Endothelial cell of umbilical vein (primary cell): Measurements from ENCODE around the gene ACTL6A. TPM values are rescaled to one million over a fixed set of nuclear protein-coding genes. Genes with fewer than 3 reads are reported as not detected.

Source experiments
- BruUV-seq: library from RNA; stranded (reverse); fragments of 400-500 nt; replicated peaks from 2 replicates; lab custom pipeline; 2021; lab: Mats Ljungman, UMichigan
- CTCF ChIA-PET: fragments of 300-600, 350-600 bp; sonication (Branson Sonifier 250); formaldehyde crosslinking; loops from one replicate; lab custom pipeline; 2021; ENCODE audit warnings: antibody characterized with exemption, inconsistent platforms; lab: Charles Lee
- POLR2A ChIA-PET: fragments of 300-600, 350-600 bp; sonication (Branson Sonifier 250); formaldehyde crosslinking; loops from one replicate; lab custom pipeline; 2021; ENCODE audit warnings: antibody characterized with exemption, inconsistent platforms; lab: Charles Lee
- DNase-seq: peaks from one replicate; pipeline ENCODE4 v3.0.0-alpha.2; 2011; ENCODE audit warnings: low read depth, low spot score
- FAIRE-seq: peaks from 2 replicates; lab custom pipeline; 2011; peaks lifted over from hg19 to GRCh38; lab: Jason Lieb, UNC
- H2AFZ ChIP-seq: 2 replicates; pipeline ENCODE4 v1.6.0; 2012; ENCODE audit warnings: low read depth, low read length, control low read depth, inconsistent platforms
- H3K27ac ChIP-seq: 2 replicates; pipeline ENCODE4 v1.5.1; 2011; ENCODE audit warnings: low read depth, mild to moderate bottlenecking, control low read depth, low read length, moderate library complexity; ENCODE audit not compliant: insufficient read depth
- H3K27me3 ChIP-seq, 2 experiments: 2 replicates each; pipeline versions ENCODE4 v1.6.0 to v1.6.1; 2011; ENCODE audit warnings: low read length in 2 of 2, mixed read lengths in 1 of 2; ENCODE audit not compliant: control insufficient read depth in 2 of 2, insufficient read depth in 2 of 2
- H3K36me3 ChIP-seq, 2 experiments: 2 replicates in 1 of 2; 3 replicates in 1 of 2; pipeline ENCODE4 v1.5.1; 2011; ENCODE audit warnings: low read length in 2 of 2, mild to moderate bottlenecking in 1 of 2, moderate library complexity in 1 of 2; ENCODE audit not compliant: control insufficient read depth in 2 of 2, insufficient read depth in 2 of 2; ENCODE audit errors: extremely low read depth in 1 of 2
- H3K4me1 ChIP-seq: 3 replicates; pipeline ENCODE4 v1.5.1; 2011; ENCODE audit warnings: mild to moderate bottlenecking, low read length; ENCODE audit not compliant: control insufficient read depth, insufficient read depth; ENCODE audit errors: extremely low read depth
- H3K4me2 ChIP-seq: 2 replicates; pipeline ENCODE4 v1.6.1; 2011; ENCODE audit warnings: low read length, control low read depth, mixed read lengths; ENCODE audit not compliant: insufficient read depth
- H3K4me3 ChIP-seq, 3 experiments: fragments of 200-600 bp in 1 of 3; sonication (generic), shearing (Covaris generic) in 1 of 3; replicated peaks in 1 of 3; 2 replicates each; pipeline ENCODE4 v1.5.1; 2011 to 2016; ENCODE audit warnings: control low read depth in 3 of 3, low read length in 3 of 3, mild to moderate bottlenecking in 2 of 3, inconsistent platforms in 1 of 3, low read depth in 1 of 3, moderate library complexity in 1 of 3; ENCODE audit not compliant: insufficient read depth in 1 of 3
- H3K79me2 ChIP-seq: 2 replicates; pipeline ENCODE4 v1.6.0; 2012; ENCODE audit warnings: low read length, inconsistent platforms; ENCODE audit not compliant: control insufficient read depth, insufficient read depth
- H3K9ac ChIP-seq: replicated peaks from 2 replicates; pipeline ENCODE3; 2011; ENCODE audit warnings: low read length, control low read depth; ENCODE audit not compliant: insufficient read depth; ENCODE audit errors: extremely low read depth
- H3K9me1 ChIP-seq: replicated peaks from 3 replicates; pipeline ENCODE4 v1.6.0; 2011; ENCODE audit warnings: mild to moderate bottlenecking, low read length; ENCODE audit not compliant: control insufficient read depth, insufficient read depth; ENCODE audit errors: extremely low read depth
- H3K9me3 ChIP-seq: replicated peaks from 2 replicates; pipeline ENCODE4 v1.5.1; 2012; ENCODE audit warnings: low read length, inconsistent platforms; ENCODE audit not compliant: control insufficient read depth, insufficient read depth
- H4K20me1 ChIP-seq: replicated peaks from 2 replicates; pipeline ENCODE3; 2011; ENCODE audit warnings: mild to moderate bottlenecking, low read length; ENCODE audit not compliant: control insufficient read depth, insufficient read depth; ENCODE audit errors: extremely low read depth
- EZH2 ChIP-seq: IDR thresholded peaks from 2 replicates; pipeline ENCODE4 v1.6.1; 2012; ENCODE audit warnings: borderline replicate concordance, low read depth, mild to moderate bottlenecking, moderate library complexity, low read length, inconsistent platforms; ENCODE audit not compliant: severe bottlenecking
- FOS ChIP-seq: IDR thresholded peaks from 2 replicates; pipeline ENCODE4 v1.6.1; 2011; ENCODE audit warnings: mild to moderate bottlenecking, low read length, moderate library complexity, borderline replicate concordance; ENCODE audit not compliant: insufficient read depth
- GATA2 ChIP-seq: IDR thresholded peaks from 2 replicates; pipeline ENCODE4 v1.7.0; 2011; ENCODE audit warnings: low read depth, mild to moderate bottlenecking, moderate library complexity, mixed read lengths, low read length; ENCODE audit not compliant: insufficient read length, insufficient read depth
- JUN ChIP-seq: IDR thresholded peaks from 2 replicates; pipeline ENCODE4 v1.6.1; 2011; ENCODE audit warnings: borderline replicate concordance, low read depth; ENCODE audit not compliant: insufficient read length, insufficient read depth
- MYC ChIP-seq: IDR thresholded peaks from one replicate; pipeline ENCODE4 v1.6.1; 2011; ENCODE audit warnings: mild to moderate bottlenecking, low read depth, low read length
- POLR2A ChIP-seq: IDR thresholded peaks from 2 replicates; pipeline ENCODE4 v1.6.1; 2012; ENCODE audit warnings: low read depth, mild to moderate bottlenecking, control low read depth, low read length
- POLR2AphosphoS5 ChIP-seq: IDR thresholded peaks from 2 replicates; pipeline ENCODE4 v1.6.1; 2012; ENCODE audit warnings: low read depth, mild to moderate bottlenecking, control low read depth, low read length, moderate library complexity; ENCODE audit not compliant: insufficient read depth
- dilution Hi-C: fragments of 300-500 bp; cut with MboI; formaldehyde crosslinking; loops from one replicate; pipeline ENCODE4 v1.15.0; 2019; ENCODE audit warnings: low sequenced_read_pairs; ENCODE audit not compliant: extremely low pct_ligation_motif_present
- intact Hi-C: fragments of 100-400 bp; cut with micrococcal nuclease; formaldehyde crosslinking; loops from one replicate; pipeline ENCODE4 v1.10.0; 2022
- polyA plus RNA-seq, 4 experiments: library from polyadenylated mRNA; depleted of rRNA in 3 of 4; stranded (reverse) in 3 of 4; unstranded in 1 of 4; fragments of >200 nt; gene quantifications; 2 replicates each; pipeline versions ENCODE4 v1.2.1 to v1.2.3, GENCODE V29; 2011 to 2012; ENCODE audit warnings: missing spikeins in 1 of 4
- total RNA-seq: library from RNA; stranded (reverse); gene quantifications from 2 replicates; pipeline ENCODE4 v1.2.3, GENCODE V29; 2021
- TF ChIP-seq, protein P1 (sequence below), 2 donors: IDR thresholded peaks; 1 replicate in 1 of 2; 2 replicates in 1 of 2; pipeline ENCODE4 v1.5.1; 2011; ENCODE audit warnings: low read length in 2 of 2, mild to moderate bottlenecking in 2 of 2, moderate library complexity in 2 of 2, control low read depth in 1 of 2, inconsistent platforms in 1 of 2, low read depth in 1 of 2; ENCODE audit not compliant: insufficient read depth in 1 of 2; ENCODE audit errors: extremely low read depth in 1 of 2
- TF ChIP-seq, protein P2 (sequence below): IDR thresholded peaks from 2 replicates; pipeline ENCODE4 v1.6.1; 2011; ENCODE audit not compliant: insufficient read depth, insufficient read length

The ACTL6A gene
- total and polyA plus RNA-seq, 2 donors (not counting 3 experiments of a cell fraction or from before 2014, with no cell fraction given) = 68.3 to 96.2 TPM

DNA sequence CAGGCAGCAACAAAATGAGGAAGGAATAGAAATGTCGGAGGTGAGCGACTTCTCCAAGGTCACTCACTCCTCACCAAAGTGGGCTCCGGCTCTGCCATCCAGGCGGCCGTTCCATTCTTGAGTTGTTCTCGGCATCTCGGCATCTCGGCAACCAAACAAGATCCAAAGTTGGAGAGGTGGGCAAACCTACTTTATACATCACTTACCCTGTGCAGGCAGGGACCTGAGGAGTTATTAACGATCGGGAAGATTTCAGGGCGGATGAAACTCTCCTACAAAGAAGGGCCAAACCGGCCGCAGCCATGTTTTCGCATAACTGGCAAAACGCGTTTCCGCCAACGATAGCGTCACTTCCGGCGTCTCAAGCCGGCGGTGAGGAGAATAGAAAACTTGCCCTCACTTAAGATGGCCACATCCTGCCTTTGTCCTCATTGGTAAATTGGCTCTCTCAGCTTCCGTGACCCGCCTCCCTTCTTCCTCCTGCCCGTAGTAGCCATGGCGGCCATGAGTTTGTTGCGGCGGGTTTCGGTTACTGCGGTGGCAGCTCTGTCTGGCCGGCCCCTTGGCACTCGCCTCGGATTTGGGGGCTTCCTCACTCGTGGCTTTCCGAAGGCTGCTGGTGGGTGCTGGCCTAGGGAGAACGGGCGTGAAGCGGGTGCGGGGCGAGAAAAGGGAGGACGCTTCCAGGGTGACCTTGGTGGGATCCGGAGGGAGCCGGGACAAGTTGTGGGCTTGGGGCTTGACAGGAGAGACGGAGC lies 41.8 kb downstream of the ACTL6A start, which contains the start of the genes MRPL47 and NDUFB5:
TSS of gene MRPL47 (minus strand) at position 318 of the 758 bp plus-strand sequence. CDS start at position 304, 14 bp downstream.
TSS of gene NDUFB5 (plus strand) at position 474 of the 758 bp plus-strand sequence. CDS start at position 496, 22 bp downstream.
- TSS peak; percentile 82 for BruUV-seq
- TF ChIP-seq POLR2AphosphoS5 (peak; percentile 86), FOS (no peak), GATA2 (no peak), EZH2 (no peak), POLR2A (peak; percentile 94), JUN (no peak), MYC (no peak)
- TF ChIP-seq, protein P1, sequence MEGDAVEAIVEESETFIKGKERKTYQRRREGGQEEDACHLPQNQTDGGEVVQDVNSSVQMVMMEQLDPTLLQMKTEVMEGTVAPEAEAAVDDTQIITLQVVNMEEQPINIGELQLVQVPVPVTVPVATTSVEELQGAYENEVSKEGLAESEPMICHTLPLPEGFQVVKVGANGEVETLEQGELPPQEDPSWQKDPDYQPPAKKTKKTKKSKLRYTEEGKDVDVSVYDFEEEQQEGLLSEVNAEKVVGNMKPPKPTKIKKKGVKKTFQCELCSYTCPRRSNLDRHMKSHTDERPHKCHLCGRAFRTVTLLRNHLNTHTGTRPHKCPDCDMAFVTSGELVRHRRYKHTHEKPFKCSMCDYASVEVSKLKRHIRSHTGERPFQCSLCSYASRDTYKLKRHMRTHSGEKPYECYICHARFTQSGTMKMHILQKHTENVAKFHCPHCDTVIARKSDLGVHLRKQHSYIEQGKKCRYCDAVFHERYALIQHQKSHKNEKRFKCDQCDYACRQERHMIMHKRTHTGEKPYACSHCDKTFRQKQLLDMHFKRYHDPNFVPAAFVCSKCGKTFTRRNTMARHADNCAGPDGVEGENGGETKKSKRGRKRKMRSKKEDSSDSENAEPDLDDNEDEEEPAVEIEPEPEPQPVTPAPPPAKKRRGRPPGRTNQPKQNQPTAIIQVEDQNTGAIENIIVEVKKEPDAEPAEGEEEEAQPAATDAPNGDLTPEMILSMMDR (IDR thresholded peaks at IDR 0.05; ENCODE audit: extremely low read depth in 1 of 2, insufficient read depth in 1 of 2, low read depth in 1 of 2, low read length in 2 of 2) = no peak
- TF ChIP-seq, protein P2, sequence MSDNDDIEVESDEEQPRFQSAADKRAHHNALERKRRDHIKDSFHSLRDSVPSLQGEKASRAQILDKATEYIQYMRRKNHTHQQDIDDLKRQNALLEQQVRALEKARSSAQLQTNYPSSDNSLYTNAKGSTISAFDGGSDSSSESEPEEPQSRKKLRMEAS = peak; percentile 12
- H3K27me3 ChIP-seq = no peaks in the 10 kb centered on the region
- peak within 1 kb of the TSS; percentile 93 for H3K4me2 ChIP-seq
- ChIA-PET CTCF (interaction anchor here (0.6 to 1.4 kb wide), 5 partner anchors 9 to 169 kb away, joined by 3 to 8 read pairs (median 3); no protein-coding TSS in a partner anchor), POLR2A (interaction anchor here (0.7 kb wide), 1 partner anchor 42 kb away, joined by 3 read pairs; the partner anchor contains the start of gene ACTL6A)
- dilution Hi-C loops (no loop called here), intact Hi-C loops (loop anchor here (1.0 to 10.0 kb wide), 8 partner anchors 9 to 1000 kb away; partner anchors contain the start of genes ACTL6A, GNB4, MFN1 and PIK3CA)
- DNase-seq (peak; percentile 97), FAIRE-seq (peak; percentile 95)
- no peaks in the 10 kb centered on the region for H3K9me1 ChIP-seq
- peak within 1 kb of the TSS; percentile 45 for H2AFZ ChIP-seq
- H3K4me1 ChIP-seq = peaks cover 14% of the 10 kb centered on the region
- H3K9ac ChIP-seq = peak within 1 kb of the TSS; percentile 99
- H3K9me3 ChIP-seq = no peaks in the 10 kb centered on the region
- H4K20me1 ChIP-seq = no peaks in the 10 kb centered on the region
- H3K4me3 ChIP-seq = peak within 1 kb of the TSS; percentile 59 to 94 (median 77)
- peaks cover 2 to 5% of the 10 kb centered on the region in 2 experiments for H3K36me3 ChIP-seq
- peak within 1 kb of the TSS; percentile 84 for H3K27ac ChIP-seq
- H3K79me2 ChIP-seq = peaks cover 30% of the 10 kb centered on the region
